LNCAP (cell line): ENCODE measurements around the gene TACR3.
A peak's percentile ranks its signal among the peaks of the same experiment; 100 is the strongest.

Experiments used
- CTCF ChIP-seq: fragments of 450-650 bp; IDR thresholded peaks from 2 replicates; pipeline ENCODE4 v1.5.1; 2017; ENCODE audit warnings: mild to moderate bottlenecking

TACR3 gene

GRCh38 chr4:103719105-103719829 lies 518 bp downstream of the TACR3 start:
- TF ChIP-seq CTCF = no peak

- TF ChIP-seq CTCF = no peak
Observed at GRCh38 chr4:103692615-103693014, 27.2 kb downstream of the TACR3 start.

GRCh38 chr4:103673983-103674382 lies 45.8 kb downstream of the TACR3 start:
- TF ChIP-seq CTCF = no peak

- no peak for TF ChIP-seq CTCF
Observed at GRCh38 chr4:103664436-103665075, 55.2 kb downstream of the TACR3 start.

GRCh38 chr4:103648541-103648940 lies 71.2 kb downstream of the TACR3 start:
- TF ChIP-seq CTCF = no peak

- TF ChIP-seq CTCF = no peak
Observed at GRCh38 chr4:103645991-103646390, 73.8 kb downstream of the TACR3 start.

- TF ChIP-seq CTCF = peak; percentile 55; the same call in 1 of the 2 replicates
Observed at GRCh38 chr4:103634236-103634635, 85.5 kb downstream of the TACR3 start.
